Measurements from ENCODE around the gene SLC23A2. TPM values are rescaled to one million over a fixed set of nuclear protein-coding genes. Genes with fewer than 3 reads are reported as not detected.

The SLC23A2 gene
- total RNA-seq, 1 experiment from 2014 or later = 37.3 TPM

- H3K36me3 Mint-ChIP-seq (ENCODE audit: insufficient read depth, unreplicated experiment) = peaks cover 10% of the 10 kb centered on the region
- no peak overlapping the region for H3K4me3 ChIP-seq (ENCODE audit: low read depth, low read length)
- no peaks in the 10 kb centered on the region for H3K27me3 ChIP-seq (replicated peaks; ENCODE audit: control insufficient read depth, insufficient read depth, low read length)
- TF ChIP-seq CTCF (IDR thresholded peaks at IDR 0.05; ENCODE audit: insufficient read depth in 1 of 2, low read depth in 1 of 2, low read length in 1 of 2, severe bottlenecking in 1 of 2, unreplicated experiment in 1 of 2) = no peak
- H3K27ac Mint-ChIP-seq (ENCODE audit: unreplicated experiment) = no peak overlapping the region
- peaks cover 4% of the 10 kb centered on the region; the same call in 1 of the 2 replicates for H3K4me1 ChIP-seq
- no peaks in the 10 kb centered on the region for H3K4me1 Mint-ChIP-seq (ENCODE audit: low read depth, unreplicated experiment)
- no peaks in the 10 kb centered on the region for H3K9me3 ChIP-seq
- no TSS peak for BruUV-seq (replicated peaks)
- POLR2A ChIA-PET = no interaction called here
- no peak overlapping the region for H3K4me3 Mint-ChIP-seq (ENCODE audit: unreplicated experiment)
- no peak for DNase-seq
- intact Hi-C loops (cut with micrococcal nuclease; ENCODE audit: unreplicated experiment) = no loop called here
- H3K27me3 Mint-ChIP-seq (ENCODE audit: insufficient read depth, unreplicated experiment) = no peaks in the 10 kb centered on the region
- no peaks in the 10 kb centered on the region for H3K36me3 ChIP-seq (ENCODE audit: control insufficient read depth, insufficient read depth, low read length)
- CTCF ChIA-PET = no interaction called here
- no peaks in the 10 kb centered on the region for H3K9me3 Mint-ChIP-seq (ENCODE audit: unreplicated experiment)
These were observed 27.8 kb downstream of the SLC23A2 start for GRCh38 chr20:4973330-4974097.

GRCh38 chr20:4972506-4973251 is 28.6 kb downstream of the SLC23A2 start:
- CTCF ChIA-PET = no interaction called here
- no peak for DNase-seq
- Histone ChIP-seq H3K4me3 (ENCODE audit: low read depth, low read length) (no peak overlapping the region), H3K4me1 (peaks cover 13% of the 10 kb centered on the region; the same call in 1 of the 2 replicates), H3K27me3 (replicated peaks; ENCODE audit: control insufficient read depth, insufficient read depth, low read length) (no peaks in the 10 kb centered on the region), H3K9me3 (no peaks in the 10 kb centered on the region; the same call in 1 of the 2 replicates), H3K36me3 (ENCODE audit: control insufficient read depth, insufficient read depth, low read length) (no peaks in the 10 kb centered on the region)
- H3K27ac Mint-ChIP-seq (ENCODE audit: unreplicated experiment) = no peak overlapping the region
- no peaks in the 10 kb centered on the region for H3K9me3 Mint-ChIP-seq (ENCODE audit: unreplicated experiment)
- H3K36me3 Mint-ChIP-seq (ENCODE audit: insufficient read depth, unreplicated experiment) = peaks cover 11% of the 10 kb centered on the region
- H3K4me1 Mint-ChIP-seq (ENCODE audit: low read depth, unreplicated experiment) = peaks cover 7% of the 10 kb centered on the region
- BruUV-seq (replicated peaks) = no TSS peak
- H3K4me3 Mint-ChIP-seq (ENCODE audit: unreplicated experiment) = no peak overlapping the region
- POLR2A ChIA-PET = no interaction called here
- no peaks in the 10 kb centered on the region for H3K27me3 Mint-ChIP-seq (ENCODE audit: insufficient read depth, unreplicated experiment)
- intact Hi-C loops (cut with micrococcal nuclease; ENCODE audit: unreplicated experiment) = no loop called here
- no peak for TF ChIP-seq CTCF (IDR thresholded peaks at IDR 0.05; ENCODE audit: insufficient read depth in 1 of 2, low read depth in 1 of 2, low read length in 1 of 2, severe bottlenecking in 1 of 2, unreplicated experiment in 1 of 2)

- H3K36me3 Mint-ChIP-seq (ENCODE audit: insufficient read depth, unreplicated experiment) = peaks cover 11% of the 10 kb centered on the region
- no peaks in the 10 kb centered on the region for H3K36me3 ChIP-seq (ENCODE audit: control insufficient read depth, insufficient read depth, low read length)
- no peaks in the 10 kb centered on the region for H3K27me3 Mint-ChIP-seq (ENCODE audit: insufficient read depth, unreplicated experiment)
- no TSS peak for BruUV-seq (replicated peaks)
- H3K4me3 Mint-ChIP-seq (ENCODE audit: unreplicated experiment) = no peak overlapping the region
- peaks cover 23% of the 10 kb centered on the region; the same call in 1 of the 2 replicates for H3K4me1 ChIP-seq
- TF ChIP-seq CTCF (IDR thresholded peaks at IDR 0.05; ENCODE audit: insufficient read depth in 1 of 2, low read depth in 1 of 2, low read length in 1 of 2, severe bottlenecking in 1 of 2, unreplicated experiment in 1 of 2) = no peak
- ChIA-PET CTCF (no interaction called here), POLR2A (no interaction called here)
- DNase-seq = no peak
- intact Hi-C loops (cut with micrococcal nuclease; ENCODE audit: unreplicated experiment) = no loop called here
- H3K9me3 ChIP-seq = no peaks in the 10 kb centered on the region; the same call in 1 of the 2 replicates
- no peaks in the 10 kb centered on the region for H3K27me3 ChIP-seq (replicated peaks; ENCODE audit: control insufficient read depth, insufficient read depth, low read length)
- no peak overlapping the region for H3K4me3 ChIP-seq (ENCODE audit: low read depth, low read length)
- H3K4me1 Mint-ChIP-seq (ENCODE audit: low read depth, unreplicated experiment) = peaks cover 18% of the 10 kb centered on the region
- H3K27ac Mint-ChIP-seq (ENCODE audit: unreplicated experiment) = no peak overlapping the region
- no peaks in the 10 kb centered on the region for H3K9me3 Mint-ChIP-seq (ENCODE audit: unreplicated experiment)
These were observed 30.2 kb downstream of the SLC23A2 start for GRCh38 chr20:4971064-4971463.
